Measurements from ENCODE around the gene GPATCH4. TPM values are rescaled to one million over a fixed set of nuclear protein-coding genes. Genes with fewer than 3 reads are reported as not detected.

The GPATCH4 gene
- total RNA-seq, 1 donor from 2014 or later, result 18.6 TPM

DNA sequence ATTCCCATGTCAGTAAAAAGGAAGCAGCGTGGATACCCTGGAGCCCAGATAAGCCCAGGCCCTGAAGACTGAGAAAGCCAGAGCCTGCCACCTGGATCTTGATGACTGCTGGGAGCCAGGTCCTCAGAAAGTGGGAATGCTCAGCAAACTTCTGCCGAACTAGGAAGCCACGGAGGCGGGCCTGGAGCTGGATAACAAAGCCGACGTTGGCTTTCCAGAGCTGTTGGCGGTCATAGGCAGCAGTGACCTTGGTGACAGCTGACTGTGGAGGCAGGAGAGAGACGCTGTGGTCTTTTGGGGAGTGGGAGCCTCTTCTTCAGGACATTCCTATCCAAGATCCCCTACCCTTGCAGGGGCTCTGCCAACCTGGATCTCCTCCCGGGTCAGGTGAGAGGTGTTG is 53.3 kb downstream of the GPATCH4 start:
- Mint-ChIP-seq H3K9me3 (ENCODE audit: unreplicated experiment) (no peaks in the 10 kb centered on the region), H3K4me1 (ENCODE audit: unreplicated experiment) (peaks cover 20% of the 10 kb centered on the region), H3K27me3 (ENCODE audit: unreplicated experiment) (peaks cover 1% of the 10 kb centered on the region), H3K36me3 (ENCODE audit: low read depth, unreplicated experiment) (peaks cover 14% of the 10 kb centered on the region), H3K27ac (ENCODE audit: unreplicated experiment) (no peak overlapping the region), H3K4me3 (ENCODE audit: unreplicated experiment) (no peak overlapping the region)
- TF ChIP-seq, protein P1, sequence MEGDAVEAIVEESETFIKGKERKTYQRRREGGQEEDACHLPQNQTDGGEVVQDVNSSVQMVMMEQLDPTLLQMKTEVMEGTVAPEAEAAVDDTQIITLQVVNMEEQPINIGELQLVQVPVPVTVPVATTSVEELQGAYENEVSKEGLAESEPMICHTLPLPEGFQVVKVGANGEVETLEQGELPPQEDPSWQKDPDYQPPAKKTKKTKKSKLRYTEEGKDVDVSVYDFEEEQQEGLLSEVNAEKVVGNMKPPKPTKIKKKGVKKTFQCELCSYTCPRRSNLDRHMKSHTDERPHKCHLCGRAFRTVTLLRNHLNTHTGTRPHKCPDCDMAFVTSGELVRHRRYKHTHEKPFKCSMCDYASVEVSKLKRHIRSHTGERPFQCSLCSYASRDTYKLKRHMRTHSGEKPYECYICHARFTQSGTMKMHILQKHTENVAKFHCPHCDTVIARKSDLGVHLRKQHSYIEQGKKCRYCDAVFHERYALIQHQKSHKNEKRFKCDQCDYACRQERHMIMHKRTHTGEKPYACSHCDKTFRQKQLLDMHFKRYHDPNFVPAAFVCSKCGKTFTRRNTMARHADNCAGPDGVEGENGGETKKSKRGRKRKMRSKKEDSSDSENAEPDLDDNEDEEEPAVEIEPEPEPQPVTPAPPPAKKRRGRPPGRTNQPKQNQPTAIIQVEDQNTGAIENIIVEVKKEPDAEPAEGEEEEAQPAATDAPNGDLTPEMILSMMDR (IDR thresholded peaks at IDR 0.05; ENCODE audit: unreplicated experiment), result no peak
- no peak for DNase-seq (ENCODE audit: low spot score)

DNA sequence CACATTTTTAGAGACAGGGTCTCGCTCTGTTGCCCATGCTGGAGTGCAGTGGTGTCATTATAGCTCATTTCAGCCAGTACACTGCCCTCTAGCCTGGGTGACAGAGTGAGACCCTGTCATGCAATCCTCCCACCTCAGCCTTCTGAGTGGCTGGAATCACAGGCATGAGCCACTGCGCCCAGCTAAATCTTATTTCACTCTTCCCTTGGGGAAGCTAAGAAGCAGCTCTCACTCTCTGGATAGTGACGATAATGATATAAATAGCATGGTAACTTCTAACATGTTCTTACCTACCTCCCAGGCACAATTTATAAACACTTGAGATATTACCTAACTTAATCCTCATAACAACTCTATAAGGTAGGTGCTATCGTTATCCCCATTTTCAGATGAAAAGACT is 53.8 kb downstream of the GPATCH4 start:
- Mint-ChIP-seq H3K4me3 (ENCODE audit: unreplicated experiment) (peak overlapping the region; percentile 27), H3K27ac (ENCODE audit: unreplicated experiment) (no peak overlapping the region), H3K9me3 (ENCODE audit: unreplicated experiment) (no peaks in the 10 kb centered on the region), H3K27me3 (ENCODE audit: unreplicated experiment) (peaks cover 1% of the 10 kb centered on the region), H3K36me3 (ENCODE audit: low read depth, unreplicated experiment) (peaks cover 14% of the 10 kb centered on the region), H3K4me1 (ENCODE audit: unreplicated experiment) (peaks cover 22% of the 10 kb centered on the region)
- TF ChIP-seq, protein P1 (IDR thresholded peaks at IDR 0.05; ENCODE audit: unreplicated experiment), result no peak
- DNase-seq (ENCODE audit: low spot score), result no peak

DNA sequence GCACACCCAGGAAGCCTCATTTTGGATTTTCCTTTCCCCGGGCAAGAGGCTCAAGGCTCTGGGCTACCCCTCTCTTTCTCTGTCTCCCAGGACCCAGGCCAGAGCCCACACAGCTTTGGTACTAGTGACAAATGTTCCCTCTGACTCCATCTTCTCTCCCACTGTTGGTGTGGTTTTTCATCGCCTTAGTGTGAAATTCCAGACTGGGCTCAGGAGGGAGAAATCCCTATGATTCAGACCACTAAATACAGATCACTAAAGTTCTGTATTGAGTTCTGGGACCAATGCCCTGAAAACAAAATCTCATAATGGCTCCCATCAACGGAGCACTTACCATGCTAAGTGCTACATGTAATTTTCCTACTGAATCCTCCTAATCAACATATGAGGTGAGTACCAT is 55.0 kb downstream of the GPATCH4 start:
- TF ChIP-seq, protein P1 (IDR thresholded peaks at IDR 0.05; ENCODE audit: unreplicated experiment), result no peak
- peaks cover 1% of the 10 kb centered on the region for H3K27me3 Mint-ChIP-seq (ENCODE audit: unreplicated experiment)
- no peak for DNase-seq (ENCODE audit: low spot score)
- H3K4me1 Mint-ChIP-seq (ENCODE audit: unreplicated experiment), result peaks cover 26% of the 10 kb centered on the region
- no peak overlapping the region for H3K4me3 Mint-ChIP-seq (ENCODE audit: unreplicated experiment)
- H3K36me3 Mint-ChIP-seq (ENCODE audit: low read depth, unreplicated experiment), result peaks cover 15% of the 10 kb centered on the region
- H3K27ac Mint-ChIP-seq (ENCODE audit: unreplicated experiment), result no peak overlapping the region
- no peaks in the 10 kb centered on the region for H3K9me3 Mint-ChIP-seq (ENCODE audit: unreplicated experiment)

DNA sequence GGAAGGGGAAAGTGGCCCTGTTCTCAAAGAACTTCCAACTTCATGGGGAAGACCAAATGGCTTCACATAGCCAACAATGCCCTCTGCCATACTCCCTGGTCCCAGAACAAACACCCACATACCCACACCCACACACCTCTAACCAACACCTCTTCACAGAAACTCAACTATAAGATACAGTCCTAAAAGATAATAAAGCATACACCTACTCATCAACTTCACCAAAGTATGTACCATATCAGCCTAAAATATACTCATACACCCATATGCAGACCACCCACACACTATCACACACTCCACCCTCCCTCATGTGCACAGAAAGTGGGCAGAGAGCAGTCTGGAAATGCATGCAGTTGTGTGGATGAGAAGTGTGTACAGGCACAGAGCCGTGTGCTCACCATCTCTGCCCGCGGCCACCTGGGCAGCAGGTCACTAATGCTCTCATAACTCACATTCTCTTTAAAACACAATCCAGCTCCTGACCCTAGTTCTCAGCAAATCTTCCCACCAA is 56.6 kb downstream of the GPATCH4 start:
- TF ChIP-seq, protein P1 (IDR thresholded peaks at IDR 0.05; ENCODE audit: unreplicated experiment), result no peak
- Mint-ChIP-seq H3K9me3 (ENCODE audit: unreplicated experiment) (no peaks in the 10 kb centered on the region), H3K4me3 (ENCODE audit: unreplicated experiment) (no peak overlapping the region), H3K36me3 (ENCODE audit: low read depth, unreplicated experiment) (peaks cover 12% of the 10 kb centered on the region), H3K27ac (ENCODE audit: unreplicated experiment) (no peak overlapping the region), H3K27me3 (ENCODE audit: unreplicated experiment) (peaks cover 1% of the 10 kb centered on the region), H3K4me1 (ENCODE audit: unreplicated experiment) (peaks cover 26% of the 10 kb centered on the region)
- DNase-seq (ENCODE audit: low spot score), result no peak

Other genes with a start within 250 kb of the GPATCH4 start
- gene RHBG, start 232.3 kb downstream of the GPATCH4 start, total RNA-seq (ENCODE audit: unreplicated experiment), result not detected
- gene MEF2D, start 100.7 kb downstream of the GPATCH4 start, total RNA-seq (ENCODE audit: unreplicated experiment), result 45.2 TPM
- 13.1 TPM for gene IQGAP3, start 28.9 kb downstream of the GPATCH4 start, total RNA-seq (ENCODE audit: unreplicated experiment)
- gene TTC24, start 21.8 kb downstream of the GPATCH4 start, total RNA-seq (ENCODE audit: unreplicated experiment), result not detected
- gene NAXE, start 9.7 kb downstream of the GPATCH4 start, total RNA-seq (ENCODE audit: unreplicated experiment), result 190 TPM
- 1.3 TPM for gene HAPLN2, start 17.9 kb upstream of the GPATCH4 start, total RNA-seq (ENCODE audit: unreplicated experiment)
- 0.46 TPM for gene BCAN, start 40.6 kb upstream of the GPATCH4 start, total RNA-seq (ENCODE audit: unreplicated experiment)
- gene NES, start 75.9 kb upstream of the GPATCH4 start, total RNA-seq (ENCODE audit: unreplicated experiment), result 111 TPM
- gene CRABP2, start 104.1 kb upstream of the GPATCH4 start, total RNA-seq (ENCODE audit: unreplicated experiment), result 9.5 TPM
- gene METTL25B, start 127.0 kb upstream of the GPATCH4 start, total RNA-seq (ENCODE audit: unreplicated experiment), result 19.3 TPM
- 33.4 TPM for gene ISG20L2, start 127.3 kb upstream of the GPATCH4 start, total RNA-seq (ENCODE audit: unreplicated experiment)
- 26.7 TPM for gene MRPL24, start 139.6 kb upstream of the GPATCH4 start, total RNA-seq (ENCODE audit: unreplicated experiment)
- gene HDGF, start 150.2 kb upstream of the GPATCH4 start, total RNA-seq (ENCODE audit: unreplicated experiment), result 175 TPM
- 91.9 TPM for gene PRCC, start 166.1 kb upstream of the GPATCH4 start, total RNA-seq (ENCODE audit: unreplicated experiment)
- not detected for gene SH2D2A, start 215.4 kb upstream of the GPATCH4 start, total RNA-seq (ENCODE audit: unreplicated experiment)